GM18858 (cell line): ENCODE measurements around the gene TTC31.

Source experiments
- ATAC-seq: cut with Tn5 transposase; IDR thresholded peaks from one replicate; pipeline ENCODE4 v1.9.1; 2021; ENCODE audit not compliant: unreplicated experiment

TTC31 gene

GRCh38 chr2:74524955-74525716 lies 42.3 kb downstream of the TTC31 start:
- ATAC-seq, result no peak

- peak; percentile 25 for ATAC-seq
Measured at GRCh38 chr2:74525717-74526648, 43.1 kb downstream of the TTC31 start, which contains the start of gene DQX1. Gene DQX1 (minus strand): TSS chr2:74526231. CDS start chr2:74525729, 502 bp downstream.

GRCh38 chr2:74526649-74527230 lies 43.9 kb downstream of the TTC31 start:
- ATAC-seq, result no peak

- no peak for ATAC-seq
Measured at GRCh38 chr2:74527741-74528140, 44.9 kb downstream of the TTC31 start.

GRCh38 chr2:74528600-74529356 lies 45.9 kb downstream of the TTC31 start:
- no peak for ATAC-seq

GRCh38 chr2:74529357-74530238 lies 46.7 kb downstream of the TTC31 start, which contains the start of the genes AUP1 and HTRA2:
Gene AUP1 (minus strand): TSS chr2:74529706. CDS start chr2:74529629, 77 bp downstream.
Gene HTRA2 (plus strand): TSS chr2:74529933. CDS start chr2:74530007, 74 bp downstream.
- ATAC-seq, result peak; percentile 76

GRCh38 chr2:74530239-74531187 lies 47.6 kb downstream of the TTC31 start:
- ATAC-seq, result no peak

- no peak for ATAC-seq
Measured at GRCh38 chr2:74531666-74532065, 48.8 kb downstream of the TTC31 start.

- ATAC-seq, result no peak
Measured at GRCh38 chr2:74532222-74532621, 49.3 kb downstream of the TTC31 start.

GRCh38 chr2:74533464-74533863 lies 50.6 kb downstream of the TTC31 start:
- no peak for ATAC-seq

- ATAC-seq, result no peak
Measured at GRCh38 chr2:74534411-74534810, 51.5 kb downstream of the TTC31 start.

GRCh38 chr2:74535440-74535965 lies 52.6 kb downstream of the TTC31 start:
- ATAC-seq, result no peak

GRCh38 chr2:74536166-74536950 lies 53.5 kb downstream of the TTC31 start:
- no peak for ATAC-seq

- no peak for ATAC-seq
Measured at GRCh38 chr2:74537140-74537539, 54.3 kb downstream of the TTC31 start.

GRCh38 chr2:74538881-74539339 lies 56.0 kb downstream of the TTC31 start:
- ATAC-seq, result no peak

GRCh38 chr2:74540291-74540690 lies 57.4 kb downstream of the TTC31 start:
- no peak for ATAC-seq

GRCh38 chr2:74542978-74543377 lies 60.1 kb downstream of the TTC31 start:
- ATAC-seq, result no peak
